ENCODE measurements around the gene AK8. TPM values are rescaled to one million over a fixed set of nuclear protein-coding genes. Genes with fewer than 3 reads are reported as not detected.
A peak's percentile ranks its signal among the peaks of the same experiment; 100 is the strongest.

Gene AK8
- total RNA-seq, 4 donors from 2014 or later: 1.4 to 3.7 (median 1.8) TPM

DNA sequence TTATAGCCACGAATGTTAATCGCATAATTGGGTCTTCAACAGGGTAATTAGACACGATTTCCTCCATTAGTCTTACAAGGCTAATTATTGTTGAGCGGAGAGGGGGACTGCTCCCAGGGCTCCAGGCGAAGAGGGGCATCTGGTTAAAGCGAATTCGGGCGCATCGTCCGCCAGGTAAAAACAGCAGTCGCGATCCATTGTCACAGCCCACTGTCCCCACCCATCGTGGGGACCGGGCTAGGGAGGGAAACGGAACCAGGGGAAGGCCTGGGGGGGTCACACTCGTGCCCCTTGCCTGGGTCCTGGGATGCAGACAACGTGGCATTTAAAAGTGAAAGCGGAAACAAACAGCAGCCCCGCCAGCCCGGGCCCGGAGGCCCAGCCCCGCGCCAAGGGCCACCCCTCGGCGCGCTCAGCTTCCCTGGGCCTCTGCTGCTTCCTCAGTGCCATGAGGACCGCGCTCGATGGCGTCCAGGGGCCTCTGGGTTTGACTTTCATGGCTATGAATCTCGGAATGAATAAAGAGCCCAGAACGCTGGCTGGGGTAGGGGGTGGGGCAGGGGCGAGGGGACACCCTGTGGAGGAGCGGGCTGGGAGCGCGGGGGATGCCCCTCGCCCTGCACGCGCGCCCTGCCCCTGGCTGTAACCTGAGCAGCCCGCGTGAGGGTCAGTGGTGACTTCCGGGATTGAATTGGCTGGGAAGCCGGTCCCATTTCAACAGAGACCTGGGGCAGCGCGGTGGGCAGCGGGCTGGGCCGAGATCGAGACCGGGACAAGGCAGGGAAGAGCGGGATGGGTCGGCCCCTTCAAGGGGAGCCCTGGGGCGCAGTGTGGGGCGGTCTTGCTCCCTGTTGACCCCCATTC is 107.9 kb downstream of the AK8 start:
- Histone ChIP-seq H3K27ac (peak overlapping the region; percentile 78), H3K27me3 (no peaks in the 10 kb centered on the region), H3K9me3 (no peaks in the 10 kb centered on the region), H3K4me1 (peaks cover 18% of the 10 kb centered on the region), H3K4me3 (peak overlapping the region; percentile 61), H3K36me3 (no peaks in the 10 kb centered on the region)
- under 1% methylated on average over 13 of the region's 54 CpGs for WGBS
- peak in 1 of 2 donors; percentile 84 for DNase-seq (ENCODE audit: low spot score in 2 of 2)
- TF ChIP-seq EP300 (IDR thresholded peaks at IDR 0.05) (no peak), POLR2A (IDR thresholded peaks at IDR 0.05) (no peak), POLR2AphosphoS5 (IDR thresholded peaks at IDR 0.05) (peak in 1 of 3 donors; percentile 30), CTCF (IDR thresholded peaks at IDR 0.05) (no peak)

DNA sequence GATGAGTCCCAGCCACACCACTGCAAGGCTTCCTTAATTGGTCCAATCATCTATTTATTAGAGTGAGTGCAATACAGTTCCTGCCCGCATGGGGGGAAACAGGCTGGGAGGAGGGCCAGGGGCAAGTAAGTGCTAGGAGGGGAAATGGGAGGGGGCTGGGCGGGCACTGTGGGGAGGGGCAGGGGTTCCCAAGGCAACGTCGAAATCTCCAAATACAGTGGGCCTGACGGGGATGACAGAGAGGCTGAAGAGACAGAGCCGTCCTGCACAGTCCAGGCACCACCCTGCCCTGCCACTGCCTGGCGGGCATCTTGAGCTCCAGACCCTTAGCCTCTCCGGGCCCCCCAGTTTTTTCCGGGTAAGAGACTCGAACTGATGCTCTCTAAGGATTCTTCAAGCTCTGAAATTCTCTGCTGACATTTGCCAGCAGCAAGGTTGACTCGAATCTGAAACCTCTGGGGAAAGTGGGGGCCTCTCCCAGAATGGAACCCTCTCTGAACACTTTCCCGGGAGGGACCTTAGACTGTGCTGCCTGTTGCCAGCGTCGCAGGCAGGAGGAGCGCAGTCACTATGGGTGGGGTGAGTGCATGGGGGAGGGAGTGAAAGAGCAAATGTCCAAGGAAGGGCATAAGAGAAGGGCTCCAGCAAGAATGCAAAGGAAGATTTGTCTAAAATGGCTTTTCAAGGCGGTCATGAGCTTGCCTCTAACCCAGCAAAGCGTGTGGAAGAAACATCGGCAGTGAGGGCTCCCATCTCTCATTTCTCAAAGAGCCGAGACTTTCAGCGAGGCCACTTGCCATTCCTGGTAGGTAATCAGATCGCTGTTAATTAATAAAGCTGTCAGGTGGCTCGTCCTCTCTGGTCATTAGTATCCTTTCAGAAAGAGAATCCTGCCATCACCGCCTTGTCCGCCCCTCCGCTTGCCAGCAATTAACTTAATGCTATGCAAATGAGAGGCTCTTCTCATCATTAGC is 108.9 kb downstream of the AK8 start:
- Histone ChIP-seq H3K9me3 (no peaks in the 10 kb centered on the region), H3K36me3 (no peaks in the 10 kb centered on the region), H3K27ac (peak overlapping the region; percentile 78), H3K4me3 (peak overlapping the region; percentile 61), H3K27me3 (no peaks in the 10 kb centered on the region), H3K4me1 (peaks cover 18% of the 10 kb centered on the region)
- peak; percentile 76 to 84 for DNase-seq (ENCODE audit: low spot score in 2 of 2)
- 1% methylated on average over 25 of the region's 25 CpGs for WGBS
- TF ChIP-seq EP300 (IDR thresholded peaks at IDR 0.05) (no peak), POLR2AphosphoS5 (IDR thresholded peaks at IDR 0.05) (no peak), CTCF (IDR thresholded peaks at IDR 0.05) (peak in 1 of 2 donors; percentile 55)

GRCh38 chr9:132763574-132763973 is 114.5 kb downstream of the AK8 start:
- WGBS: 72% methylated on average over 3 of the region's 3 CpGs

GRCh38 chr9:132762896-132763295 is 115.2 kb downstream of the AK8 start:
- no peak for TF ChIP-seq EP300 (IDR thresholded peaks at IDR 0.05)
- no peak for TF ChIP-seq CTCF (IDR thresholded peaks at IDR 0.05)
- TF ChIP-seq POLR2A (IDR thresholded peaks at IDR 0.05): no peak
- Histone ChIP-seq H3K4me1 (no peaks in the 10 kb centered on the region), H3K4me3 (no peak overlapping the region), H3K36me3 (no peaks in the 10 kb centered on the region), H3K27me3 (no peaks in the 10 kb centered on the region), H3K27ac (no peak overlapping the region), H3K9me3 (no peaks in the 10 kb centered on the region)
- peak in 1 of 2 donors; percentile 47 for DNase-seq (ENCODE audit: low spot score in 2 of 2)
- 92% methylated on average over 4 of the region's 4 CpGs for WGBS

More at GRCh38 chr9:132763574-132763973, 114.5 kb downstream of the AK8 start:
- peaks cover 2% of the 10 kb centered on the region for H3K4me1 ChIP-seq
- DNase-seq (ENCODE audit: low spot score in 2 of 2): peak in 1 of 2 donors; percentile 15
- no peak for TF ChIP-seq POLR2A (IDR thresholded peaks at IDR 0.05)
- TF ChIP-seq EP300 (IDR thresholded peaks at IDR 0.05): no peak
- TF ChIP-seq CTCF (IDR thresholded peaks at IDR 0.05): no peak
- no peak overlapping the region for H3K27ac ChIP-seq
- H3K9me3 ChIP-seq: no peaks in the 10 kb centered on the region
- no peaks in the 10 kb centered on the region for H3K27me3 ChIP-seq
- H3K36me3 ChIP-seq: no peaks in the 10 kb centered on the region
- H3K4me3 ChIP-seq: no peak overlapping the region

- WGBS: 94% methylated on average over 1 of the region's 1 CpG
- no peak overlapping the region for H3K4me3 ChIP-seq
- H3K27me3 ChIP-seq: no peaks in the 10 kb centered on the region
- TF ChIP-seq POLR2AphosphoS5 (IDR thresholded peaks at IDR 0.05): no peak
- TF ChIP-seq EP300 (IDR thresholded peaks at IDR 0.05): no peak
- no peak for TF ChIP-seq CTCF (IDR thresholded peaks at IDR 0.05)
- TF ChIP-seq POLR2A (IDR thresholded peaks at IDR 0.05): no peak
- DNase-seq (ENCODE audit: low spot score in 2 of 2): no peak
- no peaks in the 10 kb centered on the region for H3K36me3 ChIP-seq
- no peaks in the 10 kb centered on the region for H3K4me1 ChIP-seq
- H3K9me3 ChIP-seq: no peaks in the 10 kb centered on the region
- no peak overlapping the region for H3K27ac ChIP-seq
Observed at GRCh38 chr9:132761602-132762001, 116.5 kb downstream of the AK8 start.
